ENCODE measurements around the gene PRPSAP2.
A peak's percentile ranks its signal among the peaks of the same experiment; 100 is the strongest.
"Not testable (repeated sequence)": the region's sequence is repeated elsewhere in the genome, so short reads cannot be mapped to it uniquely, and the experiment has no call there.

The PRPSAP2 gene

GRCh38 chr17:18944646-18945045 is 86.7 kb downstream of the PRPSAP2 start:
- no peak for DNase-seq (ENCODE audit: low read depth in 2 of 2)

GRCh38 chr17:18946536-18946935 is 88.6 kb downstream of the PRPSAP2 start:
- DNase-seq (ENCODE audit: low read depth in 2 of 2), result no peak

- no peak for DNase-seq (ENCODE audit: low read depth in 2 of 2)
These were observed 89.9 kb downstream of the PRPSAP2 start for GRCh38 chr17:18947866-18948265.

- no peak for DNase-seq (ENCODE audit: low read depth in 2 of 2)
These were observed 90.6 kb downstream of the PRPSAP2 start for GRCh38 chr17:18948476-18949006.

GRCh38 chr17:18949566-18949965 is 91.6 kb downstream of the PRPSAP2 start:
- DNase-seq (ENCODE audit: low read depth in 2 of 2), result no peak

- no peak for DNase-seq (ENCODE audit: low read depth in 2 of 2)
These were observed 92.4 kb downstream of the PRPSAP2 start for GRCh38 chr17:18950346-18950745.

- no peak for DNase-seq (ENCODE audit: low read depth in 2 of 2)
These were observed 93.3 kb downstream of the PRPSAP2 start for GRCh38 chr17:18950944-18951905.

GRCh38 chr17:18951941-18952842 is 94.3 kb downstream of the PRPSAP2 start, which contains the start of gene SLC5A10:
Gene SLC5A10 (plus strand): TSS chr17:18952165. CDS start chr17:18952206, 41 bp downstream.
- no peak for DNase-seq (ENCODE audit: low read depth in 2 of 2)

GRCh38 chr17:18953231-18953728 is 95.3 kb downstream of the PRPSAP2 start:
- no peak for DNase-seq (ENCODE audit: low read depth in 2 of 2)

- no peak for DNase-seq (ENCODE audit: low read depth in 2 of 2)
These were observed 96.4 kb downstream of the PRPSAP2 start for GRCh38 chr17:18954321-18954720.

GRCh38 chr17:18955009-18955408 is 97.1 kb downstream of the PRPSAP2 start:
- no peak for DNase-seq (ENCODE audit: low read depth in 2 of 2)

GRCh38 chr17:18956021-18956420 is 98.1 kb downstream of the PRPSAP2 start:
- not testable (repeated sequence) for DNase-seq (ENCODE audit: low read depth in 2 of 2)

GRCh38 chr17:18956581-18956980 is 98.7 kb downstream of the PRPSAP2 start:
- no peak for DNase-seq (ENCODE audit: low read depth in 2 of 2)

- no peak for DNase-seq (ENCODE audit: low read depth in 2 of 2)
These were observed 99.9 kb downstream of the PRPSAP2 start for GRCh38 chr17:18957831-18958230.

GRCh38 chr17:18958611-18959010 is 100.7 kb downstream of the PRPSAP2 start:
- DNase-seq (ENCODE audit: low read depth in 2 of 2), result no peak

- DNase-seq (ENCODE audit: low read depth in 2 of 2), result no peak
These were observed 101.3 kb downstream of the PRPSAP2 start for GRCh38 chr17:18959071-18959844.

GRCh38 chr17:18959845-18960240 is 101.9 kb downstream of the PRPSAP2 start:
- DNase-seq (ENCODE audit: low read depth in 2 of 2), result no peak

- DNase-seq (ENCODE audit: low read depth in 2 of 2), result no peak
These were observed 102.3 kb downstream of the PRPSAP2 start for GRCh38 chr17:18960241-18960665.

- DNase-seq (ENCODE audit: low read depth in 2 of 2), result peak; percentile 78 to 79
These were observed 103.0 kb downstream of the PRPSAP2 start for GRCh38 chr17:18960803-18961511.

All from stimulated activated CD4-positive, alpha-beta T cell treated with anti-CD3 and anti-CD28 coated beads, Interleukin-1b, Interleukin-23, amount 100 ng/mL, for 4 hours (primary cell).